IPS DF 19.7 (cell line): ENCODE results near the gene ECI1.

Source experiments
- DNase-seq: peaks from one replicate; pipeline ENCODE4 v3.0.0-alpha.2; 2013; ENCODE audit warnings: low read depth, low spot score

Gene ECI1

GRCh38 chr16:2196162-2196980 is 55.0 kb downstream of the ECI1 start, which contains the start of gene CASKIN1:
CASKIN1 (minus strand) TSS chr16:2196605; CDS start chr16:2196432, 173 bp downstream.
- no peak for DNase-seq

GRCh38 chr16:2195322-2196161 is 55.8 kb downstream of the ECI1 start:
- DNase-seq: no peak

- peak; percentile 75 for DNase-seq
These were observed 56.5 kb downstream of the ECI1 start for GRCh38 chr16:2194852-2195321.

- DNase-seq: no peak
These were observed 57.1 kb downstream of the ECI1 start for GRCh38 chr16:2194166-2194834.

GRCh38 chr16:2191446-2191706 is 60.0 kb downstream of the ECI1 start:
- no peak for DNase-seq

- DNase-seq: no peak
These were observed 60.5 kb downstream of the ECI1 start for GRCh38 chr16:2190659-2191445.

- DNase-seq: no peak
These were observed 61.3 kb downstream of the ECI1 start for GRCh38 chr16:2190002-2190658.
